ENCODE data around the gene RARRES1. TPM values are rescaled to one million over a fixed set of nuclear protein-coding genes. Genes with fewer than 3 reads are reported as not detected.

The RARRES1 gene
- total and polyA plus RNA-seq, 2 donors: 2.4 to 7.3 TPM

- WGBS: 88% methylated on average over 1 of the region's 1 CpG
- Histone ChIP-seq H3K9me3 (ENCODE audit: control insufficient read depth in 2 of 2, insufficient read depth in 1 of 2, low read length in 1 of 2) (no peaks in the 10 kb centered on the region), H3K4me3 (ENCODE audit: low read length in 2 of 2) (no peak overlapping the region), H3K27me3 (ENCODE audit: control insufficient read depth in 2 of 2, insufficient read depth in 1 of 2, low read length in 1 of 2) (no peaks in the 10 kb centered on the region), H3K36me3 (ENCODE audit: control insufficient read depth in 2 of 2, insufficient read depth in 2 of 2, low read length in 1 of 2) (peaks cover 4 to 11% of the 10 kb centered on the region in 2 donors), H3K4me1 (ENCODE audit: control insufficient read depth in 2 of 2, insufficient read depth in 2 of 2, low read length in 2 of 2) (no peaks in the 10 kb centered on the region), H3K27ac (ENCODE audit: low read depth in 1 of 2, low read length in 1 of 2) (no peak overlapping the region)
- DNase-seq (ENCODE audit: low read depth in 6 of 9, low spot score in 9 of 9): no peak
These were observed 19.8 kb downstream of the RARRES1 start for GRCh38 chr3:158712443-158712842.

- peak overlapping the region in 1 of 2 donors; percentile 14 for H3K27ac ChIP-seq (ENCODE audit: low read depth in 1 of 2, low read length in 1 of 2)
- 89% methylated on average over 1 of the region's 1 CpG for WGBS
These were observed 20.4 kb downstream of the RARRES1 start for GRCh38 chr3:158711886-158712285.

DNA sequence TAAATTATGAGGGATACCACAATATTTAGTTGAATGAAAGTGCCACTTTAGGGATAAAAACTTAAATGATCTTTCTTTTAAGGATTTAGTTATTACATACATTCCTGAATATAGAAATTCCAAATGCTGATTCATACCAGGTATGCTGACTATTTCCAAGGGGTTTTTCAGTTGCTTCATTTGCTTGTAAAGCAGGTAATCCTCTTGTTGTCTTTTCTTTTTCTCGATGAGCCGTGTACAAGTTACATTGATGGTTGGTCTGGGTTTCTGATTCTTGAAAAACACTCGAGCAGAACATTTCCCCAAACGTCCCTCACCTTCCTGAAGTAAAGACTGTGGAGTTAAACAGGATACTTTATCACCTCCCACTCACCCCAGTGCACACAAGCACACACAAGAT lies 21.7 kb downstream of the RARRES1 start:
- 90% methylated on average over 4 of the region's 4 CpGs for WGBS
- H3K27me3 ChIP-seq (ENCODE audit: control insufficient read depth in 2 of 2, insufficient read depth in 1 of 2, low read length in 1 of 2): no peaks in the 10 kb centered on the region
- H3K27ac ChIP-seq (ENCODE audit: low read depth in 1 of 2, low read length in 1 of 2): no peak overlapping the region
- H3K9me3 ChIP-seq (ENCODE audit: control insufficient read depth in 2 of 2, insufficient read depth in 1 of 2, low read length in 1 of 2): no peaks in the 10 kb centered on the region
- no peak overlapping the region for H3K4me3 ChIP-seq (ENCODE audit: low read length in 2 of 2)
- no peak for DNase-seq (ENCODE audit: low read depth in 6 of 9, low spot score in 9 of 9)
- H3K4me1 ChIP-seq (ENCODE audit: control insufficient read depth in 2 of 2, insufficient read depth in 2 of 2, low read length in 2 of 2): no peaks in the 10 kb centered on the region
- peaks cover 4 to 7% of the 10 kb centered on the region in 2 donors for H3K36me3 ChIP-seq (ENCODE audit: control insufficient read depth in 2 of 2, insufficient read depth in 2 of 2, low read length in 1 of 2)

More at GRCh38 chr3:158711886-158712285, 20.4 kb downstream of the RARRES1 start:
- Histone ChIP-seq H3K36me3 (ENCODE audit: control insufficient read depth in 2 of 2, insufficient read depth in 2 of 2, low read length in 1 of 2) (peaks cover 4 to 11% of the 10 kb centered on the region in 2 donors), H3K4me3 (ENCODE audit: low read length in 2 of 2) (no peak overlapping the region), H3K9me3 (ENCODE audit: control insufficient read depth in 2 of 2, insufficient read depth in 1 of 2, low read length in 1 of 2) (no peaks in the 10 kb centered on the region), H3K27me3 (ENCODE audit: control insufficient read depth in 2 of 2, insufficient read depth in 1 of 2, low read length in 1 of 2) (no peaks in the 10 kb centered on the region), H3K4me1 (ENCODE audit: control insufficient read depth in 2 of 2, insufficient read depth in 2 of 2, low read length in 2 of 2) (no peaks in the 10 kb centered on the region)
- DNase-seq (ENCODE audit: low read depth in 6 of 9, low spot score in 9 of 9): no peak

DNA sequence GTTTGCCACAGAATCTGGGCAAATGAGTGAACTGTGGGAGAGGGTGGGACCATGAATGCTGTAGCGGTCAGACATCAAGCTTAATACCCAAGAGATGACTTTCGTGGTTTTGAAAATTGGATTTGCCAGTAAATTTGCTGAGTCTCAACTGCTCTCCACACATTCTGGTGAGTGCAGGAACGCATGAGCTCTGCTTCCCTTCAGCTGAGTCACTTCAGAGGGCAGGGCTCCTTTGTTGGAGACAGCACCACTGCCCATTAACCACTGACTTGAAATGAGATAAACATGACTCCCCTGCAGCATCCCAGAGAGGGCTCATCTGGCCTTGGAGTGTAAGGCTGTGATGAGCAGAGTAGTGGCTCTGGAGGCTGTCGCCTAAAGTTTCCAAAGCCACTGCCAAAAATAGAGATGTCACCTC lies 22.6 kb downstream of the RARRES1 start:
- WGBS: 96% methylated on average over 4 of the region's 4 CpGs
- Histone ChIP-seq H3K4me3 (ENCODE audit: low read length in 2 of 2) (no peak overlapping the region), H3K27ac (ENCODE audit: low read depth in 1 of 2, low read length in 1 of 2) (no peak overlapping the region), H3K27me3 (ENCODE audit: control insufficient read depth in 2 of 2, insufficient read depth in 1 of 2, low read length in 1 of 2) (no peaks in the 10 kb centered on the region), H3K9me3 (ENCODE audit: control insufficient read depth in 2 of 2, insufficient read depth in 1 of 2, low read length in 1 of 2) (no peaks in the 10 kb centered on the region), H3K4me1 (ENCODE audit: control insufficient read depth in 2 of 2, insufficient read depth in 2 of 2, low read length in 2 of 2) (no peaks in the 10 kb centered on the region), H3K36me3 (ENCODE audit: control insufficient read depth in 2 of 2, insufficient read depth in 2 of 2, low read length in 1 of 2) (peaks cover 4 to 6% of the 10 kb centered on the region in 2 donors)
- no peak for DNase-seq (ENCODE audit: low read depth in 6 of 9, low spot score in 9 of 9)

GRCh38 chr3:158703566-158703965 lies 28.7 kb downstream of the RARRES1 start:
- 97% methylated on average over 1 of the region's 1 CpG for WGBS
- H3K4me3 ChIP-seq (ENCODE audit: low read length in 2 of 2): no peak overlapping the region

GRCh38 chr3:158702815-158703481 lies 29.3 kb downstream of the RARRES1 start:
- DNase-seq (ENCODE audit: low read depth in 6 of 9, low spot score in 9 of 9): no peak
- H3K27ac ChIP-seq (ENCODE audit: low read depth in 1 of 2, low read length in 1 of 2): no peak overlapping the region
- 93% methylated on average over 4 of the region's 4 CpGs for WGBS
- H3K4me1 ChIP-seq (ENCODE audit: control insufficient read depth in 2 of 2, insufficient read depth in 2 of 2, low read length in 2 of 2): no peaks in the 10 kb centered on the region
- no peaks in the 10 kb centered on the region for H3K27me3 ChIP-seq (ENCODE audit: control insufficient read depth in 2 of 2, insufficient read depth in 1 of 2, low read length in 1 of 2)
- no peak overlapping the region for H3K4me3 ChIP-seq (ENCODE audit: low read length in 2 of 2)
- no peaks in the 10 kb centered on the region for H3K9me3 ChIP-seq (ENCODE audit: control insufficient read depth in 2 of 2, insufficient read depth in 1 of 2, low read length in 1 of 2)
- H3K36me3 ChIP-seq (ENCODE audit: control insufficient read depth in 2 of 2, insufficient read depth in 2 of 2, low read length in 1 of 2): no peaks in the 10 kb centered on the region

More at GRCh38 chr3:158703566-158703965, 28.7 kb downstream of the RARRES1 start:
- no peak for DNase-seq (ENCODE audit: low read depth in 6 of 9, low spot score in 9 of 9)
- Histone ChIP-seq H3K4me1 (ENCODE audit: control insufficient read depth in 2 of 2, insufficient read depth in 2 of 2, low read length in 2 of 2) (no peaks in the 10 kb centered on the region), H3K27ac (ENCODE audit: low read depth in 1 of 2, low read length in 1 of 2) (no peak overlapping the region), H3K36me3 (ENCODE audit: control insufficient read depth in 2 of 2, insufficient read depth in 2 of 2, low read length in 1 of 2) (no peaks in the 10 kb centered on the region), H3K9me3 (ENCODE audit: control insufficient read depth in 2 of 2, insufficient read depth in 1 of 2, low read length in 1 of 2) (no peaks in the 10 kb centered on the region), H3K27me3 (ENCODE audit: control insufficient read depth in 2 of 2, insufficient read depth in 1 of 2, low read length in 1 of 2) (no peaks in the 10 kb centered on the region)

- H3K4me3 ChIP-seq (ENCODE audit: low read length in 2 of 2): no peak overlapping the region
- H3K36me3 ChIP-seq (ENCODE audit: control insufficient read depth in 2 of 2, insufficient read depth in 2 of 2, low read length in 1 of 2): no peaks in the 10 kb centered on the region
- H3K27ac ChIP-seq (ENCODE audit: low read depth in 1 of 2, low read length in 1 of 2): no peak overlapping the region
- no peaks in the 10 kb centered on the region for H3K9me3 ChIP-seq (ENCODE audit: control insufficient read depth in 2 of 2, insufficient read depth in 1 of 2, low read length in 1 of 2)
- WGBS: 95% methylated on average over 4 of the region's 4 CpGs
- no peaks in the 10 kb centered on the region for H3K27me3 ChIP-seq (ENCODE audit: control insufficient read depth in 2 of 2, insufficient read depth in 1 of 2, low read length in 1 of 2)
- no peaks in the 10 kb centered on the region for H3K4me1 ChIP-seq (ENCODE audit: control insufficient read depth in 2 of 2, insufficient read depth in 2 of 2, low read length in 2 of 2)
- DNase-seq (ENCODE audit: low read depth in 6 of 9, low spot score in 9 of 9): no peak
These were observed 30.7 kb downstream of the RARRES1 start for GRCh38 chr3:158701420-158702065.

GRCh38 chr3:158700559-158700958 lies 31.7 kb downstream of the RARRES1 start:
- no peak for DNase-seq (ENCODE audit: low read depth in 6 of 9, low spot score in 9 of 9)
- Histone ChIP-seq H3K4me3 (ENCODE audit: low read length in 2 of 2) (no peak overlapping the region), H3K27me3 (ENCODE audit: control insufficient read depth in 2 of 2, insufficient read depth in 1 of 2, low read length in 1 of 2) (no peaks in the 10 kb centered on the region), H3K4me1 (ENCODE audit: control insufficient read depth in 2 of 2, insufficient read depth in 2 of 2, low read length in 2 of 2) (no peaks in the 10 kb centered on the region), H3K9me3 (ENCODE audit: control insufficient read depth in 2 of 2, insufficient read depth in 1 of 2, low read length in 1 of 2) (no peaks in the 10 kb centered on the region), H3K27ac (ENCODE audit: low read depth in 1 of 2, low read length in 1 of 2) (no peak overlapping the region), H3K36me3 (ENCODE audit: control insufficient read depth in 2 of 2, insufficient read depth in 2 of 2, low read length in 1 of 2) (no peaks in the 10 kb centered on the region)

GRCh38 chr3:158696618-158697017 lies 35.6 kb downstream of the RARRES1 start:
- no peaks in the 10 kb centered on the region for H3K4me1 ChIP-seq (ENCODE audit: control insufficient read depth in 2 of 2, insufficient read depth in 2 of 2, low read length in 2 of 2)
- no peak overlapping the region for H3K27ac ChIP-seq (ENCODE audit: low read depth in 1 of 2, low read length in 1 of 2)
- H3K27me3 ChIP-seq (ENCODE audit: control insufficient read depth in 2 of 2, insufficient read depth in 1 of 2, low read length in 1 of 2): no peaks in the 10 kb centered on the region
- no peaks in the 10 kb centered on the region for H3K9me3 ChIP-seq (ENCODE audit: control insufficient read depth in 2 of 2, insufficient read depth in 1 of 2, low read length in 1 of 2)
- no peak for DNase-seq (ENCODE audit: low read depth in 6 of 9, low spot score in 9 of 9)
- WGBS: 97% methylated on average over 2 of the region's 2 CpGs
- H3K36me3 ChIP-seq (ENCODE audit: control insufficient read depth in 2 of 2, insufficient read depth in 2 of 2, low read length in 1 of 2): peaks cover 0 to 10% of the 10 kb centered on the region in 2 donors
- H3K4me3 ChIP-seq (ENCODE audit: low read length in 2 of 2): no peak overlapping the region

All from thymus (tissue), 11 donors.